ENCODE measurements around the gene MCC.

- TF ChIP-seq, protein P1, sequence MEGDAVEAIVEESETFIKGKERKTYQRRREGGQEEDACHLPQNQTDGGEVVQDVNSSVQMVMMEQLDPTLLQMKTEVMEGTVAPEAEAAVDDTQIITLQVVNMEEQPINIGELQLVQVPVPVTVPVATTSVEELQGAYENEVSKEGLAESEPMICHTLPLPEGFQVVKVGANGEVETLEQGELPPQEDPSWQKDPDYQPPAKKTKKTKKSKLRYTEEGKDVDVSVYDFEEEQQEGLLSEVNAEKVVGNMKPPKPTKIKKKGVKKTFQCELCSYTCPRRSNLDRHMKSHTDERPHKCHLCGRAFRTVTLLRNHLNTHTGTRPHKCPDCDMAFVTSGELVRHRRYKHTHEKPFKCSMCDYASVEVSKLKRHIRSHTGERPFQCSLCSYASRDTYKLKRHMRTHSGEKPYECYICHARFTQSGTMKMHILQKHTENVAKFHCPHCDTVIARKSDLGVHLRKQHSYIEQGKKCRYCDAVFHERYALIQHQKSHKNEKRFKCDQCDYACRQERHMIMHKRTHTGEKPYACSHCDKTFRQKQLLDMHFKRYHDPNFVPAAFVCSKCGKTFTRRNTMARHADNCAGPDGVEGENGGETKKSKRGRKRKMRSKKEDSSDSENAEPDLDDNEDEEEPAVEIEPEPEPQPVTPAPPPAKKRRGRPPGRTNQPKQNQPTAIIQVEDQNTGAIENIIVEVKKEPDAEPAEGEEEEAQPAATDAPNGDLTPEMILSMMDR (IDR thresholded peaks at IDR 0.05) = no peak
- no peak for TF ChIP-seq POLR2A (IDR thresholded peaks at IDR 0.05)
These were observed 427.7 kb downstream of the MCC start for GRCh38 chr5:113060408-113061025.

Measured in uterus (tissue), 2 donors.